HFFc6 (cell line): ENCODE results near the gene KCNQ1. TPM values are rescaled to one million over a fixed set of nuclear protein-coding genes. Genes with fewer than 3 reads are reported as not detected.

Source experiments
- DNase-seq: peaks from one replicate; pipeline ENCODE4 v3.0.0-alpha.2; 2018
- H3K27ac Mint-ChIP-seq: 2 replicates; pipeline ENCODE4 v1.8.0; 2020; ENCODE audit warnings: mild to moderate bottlenecking, mixed read lengths
- H3K27me3 Mint-ChIP-seq: 2 replicates; pipeline ENCODE4 v1.8.0; 2021; ENCODE audit warnings: mild to moderate bottlenecking, moderate library complexity, mixed read lengths; ENCODE audit not compliant: insufficient read depth
- H3K36me3 Mint-ChIP-seq: 2 replicates; pipeline ENCODE4 v1.8.0; 2021; ENCODE audit warnings: low read depth, mixed read lengths
- H3K4me1 Mint-ChIP-seq: 2 replicates; pipeline ENCODE4 v1.8.0; 2020; ENCODE audit warnings: low read depth, mixed read lengths
- H3K4me3 Mint-ChIP-seq: 2 replicates; pipeline ENCODE4 v1.8.0; 2020; ENCODE audit warnings: mild to moderate bottlenecking, moderate library complexity, mixed read lengths
- H3K9me3 Mint-ChIP-seq: 2 replicates; pipeline ENCODE4 v1.8.0; 2020; ENCODE audit warnings: mild to moderate bottlenecking, mixed read lengths
- total RNA-seq, 6 experiments: library from RNA; stranded (reverse); fragmentation: NEBNext Ultra II Directional; extraction: Animal tissue kit (Norgen Biotek cat#: 25700); gene quantifications; 2 replicates in 1 of 6; 3 replicates in 5 of 6; pipeline ENCODE4 v1.2.3, GENCODE V29; 2021
- TF ChIP-seq, protein P1 (sequence below): fragments of 200-600 bp; sonication (generic); IDR thresholded peaks from 2 replicates; pipeline ENCODE4 v1.5.0; 2021; ENCODE audit warnings: antibody characterized with exemption, mild to moderate bottlenecking

KCNQ1 gene
- total RNA-seq, 6 experiments from 2014 or later: not detected

DNA sequence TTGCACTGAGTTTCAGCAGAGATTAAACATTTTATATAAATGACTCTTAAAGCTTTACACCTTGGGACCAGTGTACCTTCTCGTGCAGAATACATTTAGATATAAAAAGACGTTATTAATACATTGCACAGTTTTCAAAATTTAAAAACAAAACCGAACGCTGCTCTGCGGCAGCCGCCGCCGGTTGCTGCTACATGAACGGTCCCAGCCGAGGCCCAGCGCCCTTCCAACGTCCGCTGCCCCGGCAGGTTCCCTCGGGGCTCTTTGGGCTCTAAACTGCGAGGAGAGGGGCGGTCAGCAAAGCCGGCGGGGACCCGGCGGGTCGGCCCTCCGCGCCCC is 438.8 kb downstream of the KCNQ1 start:
- peaks cover 38% of the 10 kb centered on the region for H3K27me3 Mint-ChIP-seq
- H3K9me3 Mint-ChIP-seq: 0 out of 2 replicates have a peak, but pooled peaks cover under 1% of the 10 kb centered on the region
- no peak overlapping the region for H3K27ac Mint-ChIP-seq
- H3K4me3 Mint-ChIP-seq: no peak overlapping the region
- no peaks in the 10 kb centered on the region for H3K36me3 Mint-ChIP-seq
- TF ChIP-seq, protein P1, sequence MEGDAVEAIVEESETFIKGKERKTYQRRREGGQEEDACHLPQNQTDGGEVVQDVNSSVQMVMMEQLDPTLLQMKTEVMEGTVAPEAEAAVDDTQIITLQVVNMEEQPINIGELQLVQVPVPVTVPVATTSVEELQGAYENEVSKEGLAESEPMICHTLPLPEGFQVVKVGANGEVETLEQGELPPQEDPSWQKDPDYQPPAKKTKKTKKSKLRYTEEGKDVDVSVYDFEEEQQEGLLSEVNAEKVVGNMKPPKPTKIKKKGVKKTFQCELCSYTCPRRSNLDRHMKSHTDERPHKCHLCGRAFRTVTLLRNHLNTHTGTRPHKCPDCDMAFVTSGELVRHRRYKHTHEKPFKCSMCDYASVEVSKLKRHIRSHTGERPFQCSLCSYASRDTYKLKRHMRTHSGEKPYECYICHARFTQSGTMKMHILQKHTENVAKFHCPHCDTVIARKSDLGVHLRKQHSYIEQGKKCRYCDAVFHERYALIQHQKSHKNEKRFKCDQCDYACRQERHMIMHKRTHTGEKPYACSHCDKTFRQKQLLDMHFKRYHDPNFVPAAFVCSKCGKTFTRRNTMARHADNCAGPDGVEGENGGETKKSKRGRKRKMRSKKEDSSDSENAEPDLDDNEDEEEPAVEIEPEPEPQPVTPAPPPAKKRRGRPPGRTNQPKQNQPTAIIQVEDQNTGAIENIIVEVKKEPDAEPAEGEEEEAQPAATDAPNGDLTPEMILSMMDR: no peak
- no peak for DNase-seq
- H3K4me1 Mint-ChIP-seq: no peaks in the 10 kb centered on the region

DNA sequence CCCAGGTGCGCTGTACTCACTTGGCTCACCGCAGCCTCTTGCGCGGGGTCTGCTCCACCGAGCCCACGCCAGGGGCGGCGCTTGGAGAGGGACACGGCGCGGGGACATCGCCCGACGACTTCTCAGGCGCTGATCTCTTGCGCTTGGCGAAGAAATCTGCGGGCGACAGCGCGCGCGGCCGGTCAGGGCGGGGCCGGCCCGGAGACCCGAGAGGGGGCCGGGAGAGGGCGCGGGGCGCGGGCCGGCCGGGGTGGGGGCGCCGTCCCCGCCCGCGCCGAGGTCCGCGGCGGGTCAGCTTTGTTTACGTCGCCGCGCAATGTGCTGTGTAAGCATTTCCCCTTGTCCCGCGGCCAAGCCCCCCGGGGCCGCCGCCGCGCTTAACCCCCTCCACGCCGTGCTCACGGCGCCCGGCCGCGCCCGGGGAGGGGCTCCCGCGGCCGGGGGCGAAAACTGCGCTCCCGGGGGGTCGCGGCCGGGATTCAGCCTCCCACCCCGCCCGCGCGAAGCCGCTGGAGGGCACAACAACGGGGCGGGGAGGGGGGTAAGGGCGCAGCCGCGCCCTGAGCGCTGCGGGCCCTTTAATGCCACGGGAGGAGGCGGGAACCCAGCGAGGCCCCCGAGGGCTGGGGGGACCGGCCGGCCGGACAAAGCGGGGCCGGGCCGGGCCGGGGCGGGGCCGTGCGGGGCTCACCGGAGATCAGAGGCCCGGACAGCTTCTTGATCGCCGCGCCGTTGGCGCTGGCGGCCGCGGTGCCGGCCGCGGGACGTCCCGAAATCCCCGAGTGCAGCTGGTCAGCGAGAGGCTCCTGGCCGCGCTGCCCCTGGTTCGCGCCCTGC is 439.4 kb downstream of the KCNQ1 start:
- TF ChIP-seq, protein P1: no peak
- DNase-seq: no peak
- Mint-ChIP-seq H3K9me3 (no peaks in the 10 kb centered on the region), H3K4me1 (no peaks in the 10 kb centered on the region), H3K27ac (no peak overlapping the region), H3K27me3 (peaks cover 34% of the 10 kb centered on the region), H3K4me3 (no peak overlapping the region), H3K36me3 (no peaks in the 10 kb centered on the region)

DNA sequence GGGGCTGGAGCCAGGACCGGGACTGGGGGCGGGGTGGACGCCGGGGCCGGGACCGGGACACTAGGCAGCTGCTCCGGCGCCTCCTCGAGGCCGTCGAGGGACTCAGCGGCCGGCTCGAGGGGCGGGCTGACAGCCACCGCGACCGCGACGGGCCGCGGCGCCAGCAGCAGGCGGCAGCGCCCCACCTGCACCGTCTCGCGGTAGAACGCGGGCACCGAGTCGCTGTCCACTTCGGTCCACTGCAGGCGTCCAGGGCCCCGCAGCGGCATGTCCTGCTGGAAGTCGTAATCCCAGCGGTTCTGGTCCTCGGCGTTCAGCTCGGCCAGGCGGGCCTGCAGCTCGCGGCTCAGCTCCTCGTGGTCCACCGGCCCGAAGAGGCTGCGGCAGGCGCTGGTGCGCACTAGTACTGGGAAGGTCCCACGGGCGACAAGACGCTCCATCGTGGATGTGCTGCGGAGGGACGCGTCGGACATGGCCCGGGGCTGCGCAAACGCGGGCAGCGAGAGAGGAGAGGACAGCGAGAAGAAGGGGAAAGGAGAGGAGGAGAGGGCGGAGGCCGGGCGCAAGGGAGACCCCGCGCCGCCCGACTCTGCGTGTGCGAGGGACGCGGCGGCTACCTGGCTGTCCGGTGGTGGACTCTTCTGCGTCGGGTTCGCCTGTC is 440.3 kb downstream of the KCNQ1 start:
- H3K9me3 Mint-ChIP-seq: no peaks in the 10 kb centered on the region
- TF ChIP-seq, protein P1: no peak
- DNase-seq: no peak
- H3K36me3 Mint-ChIP-seq: no peaks in the 10 kb centered on the region
- peak overlapping the region; percentile 81 for H3K4me3 Mint-ChIP-seq
- H3K4me1 Mint-ChIP-seq: no peaks in the 10 kb centered on the region
- H3K27me3 Mint-ChIP-seq: peaks cover 26% of the 10 kb centered on the region
- H3K27ac Mint-ChIP-seq: no peak overlapping the region

DNA sequence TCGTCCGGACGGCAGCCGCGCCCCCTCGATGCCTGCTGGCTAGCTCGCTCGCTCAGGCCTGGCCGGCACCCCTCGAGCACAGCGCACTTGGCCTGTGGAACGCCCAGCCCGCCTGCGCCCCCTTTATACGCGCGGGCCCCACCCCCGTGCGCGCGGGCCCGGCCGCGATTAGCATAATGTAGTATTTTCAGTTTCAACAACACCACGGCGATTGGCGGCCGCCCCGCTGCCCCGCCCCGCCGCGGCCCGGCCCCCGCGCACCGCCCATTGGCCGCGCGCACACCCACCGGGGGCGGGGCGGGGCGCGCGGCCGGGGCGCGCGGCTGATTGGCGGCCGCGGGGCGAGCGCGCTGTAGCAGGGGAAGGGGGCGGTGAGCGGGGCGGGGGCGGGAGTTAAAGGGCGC is 440.9 kb downstream of the KCNQ1 start, which contains the start of gene CDKN1C:
TSS of gene CDKN1C (minus strand) at position 98 of the 404 bp plus-strand sequence. CDS start 319 bp downstream, outside the sequence.
- Mint-ChIP-seq H3K4me3 (peak within 1 kb of the TSS; percentile 81), H3K36me3 (no peaks in the 10 kb centered on the region), H3K27me3 (peaks cover 23% of the 10 kb centered on the region), H3K27ac (no peak within 1 kb of the TSS), H3K4me1 (no peaks in the 10 kb centered on the region), H3K9me3 (no peaks in the 10 kb centered on the region)
- TF ChIP-seq, protein P1: no peak
- DNase-seq: peak; percentile 32

DNA sequence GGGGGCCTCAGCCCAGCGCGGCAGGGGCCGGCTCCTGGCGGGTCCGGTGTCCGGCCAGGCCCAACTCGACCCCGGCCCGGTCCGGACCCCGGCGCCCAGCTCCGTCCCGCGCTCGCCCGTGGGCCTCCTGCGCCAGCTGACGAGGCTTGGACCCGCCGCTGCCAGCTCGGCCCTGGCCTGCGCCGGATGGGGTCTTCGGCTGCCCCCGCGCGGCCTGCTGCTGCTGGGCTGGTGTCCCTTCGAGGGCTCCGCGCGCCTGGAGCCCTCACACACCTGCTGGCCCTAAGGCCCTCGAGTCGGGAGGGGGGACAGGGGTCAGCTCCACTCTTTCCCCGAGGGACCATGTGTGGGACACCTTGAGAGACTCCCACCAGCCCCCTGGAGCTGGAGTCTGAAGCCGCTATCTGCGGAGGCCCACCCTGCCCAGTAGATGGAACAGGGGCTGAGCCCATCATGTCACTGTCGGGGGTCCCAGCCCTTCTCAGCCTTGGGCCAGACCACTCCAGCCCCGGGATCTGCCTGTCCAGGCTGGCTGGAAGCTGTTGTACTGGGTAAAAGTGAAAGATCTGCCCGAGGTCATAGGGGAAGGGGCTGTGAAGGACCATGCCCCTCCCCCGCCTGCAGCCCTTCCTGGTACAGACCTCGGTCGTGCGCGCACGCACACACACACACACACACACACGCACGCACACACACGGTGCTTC is 441.5 kb downstream of the KCNQ1 start:
- peaks cover 19% of the 10 kb centered on the region for H3K27me3 Mint-ChIP-seq
- H3K36me3 Mint-ChIP-seq: no peaks in the 10 kb centered on the region
- no peak for DNase-seq
- no peak overlapping the region for H3K4me3 Mint-ChIP-seq
- H3K4me1 Mint-ChIP-seq: no peaks in the 10 kb centered on the region
- H3K27ac Mint-ChIP-seq: no peak overlapping the region
- TF ChIP-seq, protein P1: peak; percentile 37; the same call in 1 of the 2 replicates
- H3K9me3 Mint-ChIP-seq: no peaks in the 10 kb centered on the region
